GM12878 (cell line): ENCODE measurements around the gene NCR2.

Experiments
- EZH2 ChIP-seq: IDR thresholded peaks from 2 replicates; pipeline ENCODE4 v1.6.1; 2012; ENCODE audit warnings: low read depth, mild to moderate bottlenecking, control low read depth, inconsistent platforms, low read length, borderline replicate concordance; ENCODE audit not compliant: control insufficient read depth
- HDAC2 ChIP-seq: fragments of 200-600 bp; sonication (generic); IDR thresholded peaks from 2 replicates; pipeline ENCODE4 v1.6.1; 2017
- PKNOX1 ChIP-seq: fragments of 450-650 bp; IDR thresholded peaks from 2 replicates; pipeline ENCODE4 v1.6.1; 2016; ENCODE audit warnings: mild to moderate bottlenecking
- POLR2AphosphoS5 ChIP-seq: IDR thresholded peaks from 2 replicates; pipeline ENCODE4 v1.6.1; 2011; ENCODE audit warnings: mild to moderate bottlenecking, low read length, inconsistent platforms
- RELA ChIP-seq: fragments of 450-650 bp; IDR thresholded peaks from 2 replicates; pipeline ENCODE4 v1.8.0; 2014; ENCODE audit warnings: borderline replicate concordance; ENCODE audit not compliant: partially characterized antibody
- REST ChIP-seq: IDR thresholded peaks from 2 replicates; pipeline ENCODE4 v1.6.1; 2012; ENCODE audit warnings: mild to moderate bottlenecking, low read depth, low read length
- SREBF1 ChIP-seq: IDR thresholded peaks from 2 replicates; pipeline ENCODE4 v1.6.1; 2012; ENCODE audit warnings: mild to moderate bottlenecking, low read length
- TAF1 ChIP-seq: IDR thresholded peaks from 2 replicates; pipeline ENCODE4 v1.6.1; 2011; ENCODE audit warnings: mild to moderate bottlenecking, low read depth, low read length, borderline replicate concordance
- TCF3 ChIP-seq: IDR thresholded peaks from 2 replicates; pipeline ENCODE4 v1.6.1; 2012; ENCODE audit warnings: low read depth, mild to moderate bottlenecking, low read length, borderline replicate concordance; ENCODE audit not compliant: insufficient read depth
- TCF7 ChIP-seq: IDR thresholded peaks from 2 replicates; pipeline ENCODE4 v1.6.1; 2014; ENCODE audit warnings: antibody characterized with exemption, borderline replicate concordance
- ZNF274 ChIP-seq: IDR thresholded peaks from one replicate; pipeline ENCODE4 v1.8.0; 2011; ENCODE audit not compliant: insufficient read length, insufficient read depth
- TF ChIP-seq, protein P1 (sequence below), 3 experiments: IDR thresholded peaks in 2 of 3; conservative IDR thresholded peaks in 1 of 3; 2 replicates each; pipeline ENCODE4 v1.5.1; 2011; ENCODE audit warnings: low read depth in 3 of 3, low read length in 3 of 3, mild to moderate bottlenecking in 3 of 3, control low read depth in 2 of 3, moderate library complexity in 2 of 3, inconsistent platforms in 1 of 3, mixed read lengths in 1 of 3; ENCODE audit not compliant: control insufficient read depth in 2 of 3, insufficient read depth in 1 of 3; ENCODE audit errors: extremely low read depth in 1 of 3
- TF ChIP-seq, protein P2 (sequence below): fragments of 150-350 bp; IDR thresholded peaks from 2 replicates; pipeline ENCODE4 v1.6.1; 2016; ENCODE audit warnings: low read depth, low read length

DNA sequence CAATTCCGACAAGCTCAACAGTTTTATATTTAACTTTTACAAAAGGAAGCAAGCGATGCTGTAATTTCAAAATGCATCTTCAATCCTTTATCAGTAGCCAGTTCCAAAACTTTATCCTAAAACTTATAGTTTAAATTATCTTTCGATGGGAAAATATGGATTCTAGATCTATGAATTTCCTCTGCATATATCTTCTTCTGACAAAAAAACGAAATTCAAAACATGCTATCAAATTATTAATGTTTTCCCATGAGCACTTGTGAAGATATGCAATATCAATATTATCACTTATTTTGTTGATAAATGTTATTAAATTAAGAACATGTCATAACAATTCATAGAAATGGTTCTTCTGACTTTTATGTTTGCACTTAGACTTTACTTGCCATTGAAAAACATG lies 2.3 kb downstream of the NCR2 start:
- TF ChIP-seq, protein P1, sequence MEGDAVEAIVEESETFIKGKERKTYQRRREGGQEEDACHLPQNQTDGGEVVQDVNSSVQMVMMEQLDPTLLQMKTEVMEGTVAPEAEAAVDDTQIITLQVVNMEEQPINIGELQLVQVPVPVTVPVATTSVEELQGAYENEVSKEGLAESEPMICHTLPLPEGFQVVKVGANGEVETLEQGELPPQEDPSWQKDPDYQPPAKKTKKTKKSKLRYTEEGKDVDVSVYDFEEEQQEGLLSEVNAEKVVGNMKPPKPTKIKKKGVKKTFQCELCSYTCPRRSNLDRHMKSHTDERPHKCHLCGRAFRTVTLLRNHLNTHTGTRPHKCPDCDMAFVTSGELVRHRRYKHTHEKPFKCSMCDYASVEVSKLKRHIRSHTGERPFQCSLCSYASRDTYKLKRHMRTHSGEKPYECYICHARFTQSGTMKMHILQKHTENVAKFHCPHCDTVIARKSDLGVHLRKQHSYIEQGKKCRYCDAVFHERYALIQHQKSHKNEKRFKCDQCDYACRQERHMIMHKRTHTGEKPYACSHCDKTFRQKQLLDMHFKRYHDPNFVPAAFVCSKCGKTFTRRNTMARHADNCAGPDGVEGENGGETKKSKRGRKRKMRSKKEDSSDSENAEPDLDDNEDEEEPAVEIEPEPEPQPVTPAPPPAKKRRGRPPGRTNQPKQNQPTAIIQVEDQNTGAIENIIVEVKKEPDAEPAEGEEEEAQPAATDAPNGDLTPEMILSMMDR (IDR thresholded peaks at IDR 0.05 in 2 of 3, conservative IDR thresholded peaks at IDR 0.05 in 1 of 3; ENCODE audit: control insufficient read depth in 2 of 3, extremely low read depth in 1 of 3, insufficient read depth in 1 of 3, low read depth in 3 of 3, low read length in 3 of 3), result no peak
- no peak for TF ChIP-seq RELA
- TF ChIP-seq PKNOX1, result no peak
- TF ChIP-seq TCF7, result no peak
- TF ChIP-seq POLR2AphosphoS5, result no peak
- no peak for TF ChIP-seq REST
- no peak for TF ChIP-seq SREBF1
- TF ChIP-seq TCF3, result no peak
- no peak for TF ChIP-seq HDAC2
- TF ChIP-seq, protein P2, sequence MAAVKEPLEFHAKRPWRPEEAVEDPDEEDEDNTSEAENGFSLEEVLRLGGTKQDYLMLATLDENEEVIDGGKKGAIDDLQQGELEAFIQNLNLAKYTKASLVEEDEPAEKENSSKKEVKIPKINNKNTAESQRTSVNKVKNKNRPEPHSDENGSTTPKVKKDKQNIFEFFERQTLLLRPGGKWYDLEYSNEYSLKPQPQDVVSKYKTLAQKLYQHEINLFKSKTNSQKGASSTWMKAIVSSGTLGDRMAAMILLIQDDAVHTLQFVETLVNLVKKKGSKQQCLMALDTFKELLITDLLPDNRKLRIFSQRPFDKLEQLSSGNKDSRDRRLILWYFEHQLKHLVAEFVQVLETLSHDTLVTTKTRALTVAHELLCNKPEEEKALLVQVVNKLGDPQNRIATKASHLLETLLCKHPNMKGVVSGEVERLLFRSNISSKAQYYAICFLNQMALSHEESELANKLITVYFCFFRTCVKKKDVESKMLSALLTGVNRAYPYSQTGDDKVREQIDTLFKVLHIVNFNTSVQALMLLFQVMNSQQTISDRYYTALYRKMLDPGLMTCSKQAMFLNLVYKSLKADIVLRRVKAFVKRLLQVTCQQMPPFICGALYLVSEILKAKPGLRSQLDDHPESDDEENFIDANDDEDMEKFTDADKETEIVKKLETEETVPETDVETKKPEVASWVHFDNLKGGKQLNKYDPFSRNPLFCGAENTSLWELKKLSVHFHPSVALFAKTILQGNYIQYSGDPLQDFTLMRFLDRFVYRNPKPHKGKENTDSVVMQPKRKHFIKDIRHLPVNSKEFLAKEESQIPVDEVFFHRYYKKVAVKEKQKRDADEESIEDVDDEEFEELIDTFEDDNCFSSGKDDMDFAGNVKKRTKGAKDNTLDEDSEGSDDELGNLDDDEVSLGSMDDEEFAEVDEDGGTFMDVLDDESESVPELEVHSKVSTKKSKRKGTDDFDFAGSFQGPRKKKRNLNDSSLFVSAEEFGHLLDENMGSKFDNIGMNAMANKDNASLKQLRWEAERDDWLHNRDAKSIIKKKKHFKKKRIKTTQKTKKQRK, result no peak
- no peak for TF ChIP-seq ZNF274
- TF ChIP-seq EZH2, result no peak
- no peak for TF ChIP-seq TAF1
